NCI-H1048 (cell line): ENCODE results near the gene JKAMP.
"Not testable (repeated sequence)": the region's sequence is repeated elsewhere in the genome, so short reads cannot be mapped to it uniquely, and the experiment has no call there.

ENCODE experiments used
- DNase-seq: peaks from one replicate; lab custom pipeline; 2025; lab: John Stamatoyannopoulos, UW

Gene JKAMP

DNA sequence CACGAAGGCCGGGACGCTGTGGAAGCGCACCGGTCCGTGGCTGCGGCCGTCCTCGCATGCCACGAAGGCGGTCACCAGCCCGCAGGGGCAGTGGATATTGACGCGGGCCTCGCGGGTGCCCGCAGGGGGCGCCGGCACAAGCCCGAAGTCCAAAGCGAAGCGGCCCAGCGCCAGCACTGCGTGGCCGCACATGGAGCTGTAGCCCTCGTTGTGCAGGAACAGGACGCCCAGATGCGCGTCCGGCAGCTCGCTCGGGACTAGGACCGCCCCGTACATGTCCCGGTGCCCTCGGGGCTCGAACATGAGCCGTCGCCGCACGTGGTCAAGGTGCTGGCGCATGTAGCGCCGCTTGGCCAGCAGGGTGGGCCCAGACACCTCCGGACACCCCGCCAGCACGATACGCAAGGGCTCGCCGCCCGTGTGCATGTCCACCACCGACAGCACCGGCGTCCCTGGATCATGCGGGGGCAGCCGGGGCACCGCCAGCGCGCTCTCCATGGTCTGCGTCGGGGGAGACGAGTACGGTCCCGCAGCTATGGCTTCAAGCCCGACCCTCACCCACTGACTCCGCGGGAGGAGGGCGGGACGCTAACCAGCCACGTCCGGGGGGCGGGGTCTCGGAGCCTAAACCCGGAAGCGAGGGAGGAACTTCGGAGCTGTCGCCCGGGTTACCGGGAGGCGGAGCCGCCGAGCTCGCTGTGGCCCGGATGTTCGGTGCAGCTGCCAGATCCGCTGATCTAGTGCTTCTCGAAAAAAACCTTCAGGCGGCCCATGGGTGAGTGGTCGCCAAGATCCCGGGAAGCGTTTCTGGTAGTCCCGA lies at the start of gene JKAMP, which contains the start of gene L3HYPDH:
TSS of gene JKAMP (plus strand) at position 699 of the 820 bp plus-strand sequence. CDS start at position 772, 73 bp downstream.
TSS of gene L3HYPDH (minus strand) at position 590 of the 820 bp plus-strand sequence. CDS start at position 498, 92 bp downstream.
- DNase-seq: peak; percentile 93

- DNase-seq: no peak
These were observed 49.2 kb upstream of the JKAMP start for GRCh38 chr14:59435101-59435500.

DNA sequence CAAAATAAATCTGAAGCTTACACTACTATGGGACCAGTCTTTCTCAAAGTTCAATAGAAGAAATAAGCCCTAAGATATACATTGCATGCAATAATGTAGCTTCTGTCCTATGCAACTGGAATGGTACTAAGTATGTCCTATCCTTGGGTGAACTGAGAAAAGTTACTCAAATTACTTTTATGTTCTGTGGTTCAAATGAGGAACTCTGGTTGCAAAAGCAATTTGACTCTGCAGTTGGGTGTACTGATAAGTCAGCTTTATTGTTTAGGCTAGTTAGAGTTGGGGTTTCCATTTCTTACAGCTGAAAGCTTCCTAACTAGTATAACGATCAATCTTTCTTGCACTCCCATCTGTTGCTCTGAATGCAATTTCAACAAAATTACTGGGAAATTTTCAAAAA lies 48.3 kb upstream of the JKAMP start:
- no peak for DNase-seq

DNA sequence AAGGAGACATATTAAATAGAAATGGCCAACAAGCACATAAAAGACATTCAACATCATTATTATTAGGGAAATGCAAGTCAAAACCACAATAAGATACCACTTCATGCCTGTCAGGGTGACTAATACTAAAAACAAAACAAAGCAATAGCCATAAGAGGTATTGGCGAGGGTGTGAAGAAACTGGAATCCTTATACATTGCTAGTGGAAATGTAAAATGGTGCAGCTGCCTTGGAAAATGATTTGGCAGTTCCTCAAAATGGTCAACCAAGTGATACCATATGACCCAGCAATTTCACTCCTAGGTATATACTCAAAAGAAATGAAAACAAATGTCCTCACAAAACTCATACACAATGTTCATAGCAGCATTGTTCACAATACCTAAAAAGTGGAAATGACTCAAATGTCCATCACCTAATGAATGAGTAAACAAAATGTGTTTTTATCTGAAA lies 46.1 kb upstream of the JKAMP start:
- no peak for DNase-seq

DNA sequence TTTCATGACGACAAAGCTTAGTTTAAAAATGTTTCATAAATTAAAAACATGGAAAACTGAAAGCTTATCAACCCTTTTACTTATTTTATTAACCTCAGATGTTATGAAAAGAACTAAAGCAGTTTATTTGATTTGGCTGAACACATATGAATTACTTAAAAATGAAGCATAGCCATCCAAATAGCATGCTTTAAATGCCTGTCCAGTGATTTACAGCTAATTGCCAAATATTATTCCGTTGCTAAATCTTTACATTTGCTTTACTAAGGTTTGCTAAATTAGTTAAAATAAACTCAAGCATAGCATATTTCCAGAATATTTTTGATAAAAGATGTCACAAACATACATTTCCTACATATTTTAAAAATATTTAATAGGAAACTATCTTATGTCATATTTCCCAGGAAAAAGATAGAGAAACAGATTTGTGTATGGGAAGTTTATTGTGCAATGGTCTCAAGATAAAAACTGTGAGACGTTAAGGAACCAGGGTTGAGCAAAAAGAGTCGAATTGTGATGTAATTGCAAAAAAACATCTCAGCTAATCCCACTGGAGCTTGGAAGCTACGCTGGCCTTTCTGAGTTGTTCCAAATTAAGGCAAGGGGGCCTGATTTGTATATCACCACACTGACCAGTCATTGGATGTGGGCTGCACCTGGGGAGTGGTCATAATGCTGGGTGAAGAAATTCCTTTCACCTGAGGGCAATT lies 44.9 kb upstream of the JKAMP start:
- DNase-seq: no peak

GRCh38 chr14:59448673-59449072 lies 35.6 kb upstream of the JKAMP start:
- not testable (repeated sequence) for DNase-seq

DNA sequence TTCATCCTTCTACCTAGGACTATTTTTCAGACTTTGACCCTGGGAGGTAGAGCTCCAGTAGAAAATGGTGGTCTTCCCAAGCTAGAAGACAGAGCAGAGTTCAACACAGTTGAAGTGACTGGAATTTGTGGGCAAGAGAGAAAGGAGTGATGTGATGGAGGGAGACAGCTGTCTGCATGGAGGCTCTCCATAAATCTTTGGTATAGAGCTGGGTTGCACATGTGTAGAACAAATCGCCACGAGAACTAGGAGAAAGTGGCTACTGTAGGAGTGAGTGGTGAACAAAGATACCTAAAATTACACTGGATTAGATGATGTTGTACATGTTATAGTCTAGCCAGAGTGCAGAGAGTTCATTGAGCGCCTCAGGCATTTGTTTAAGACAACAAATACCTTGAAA lies 33.6 kb upstream of the JKAMP start:
- DNase-seq: no peak

- DNase-seq: no peak
These were observed 32.5 kb upstream of the JKAMP start for GRCh38 chr14:59451849-59452248.

GRCh38 chr14:59454139-59454538 lies 30.2 kb upstream of the JKAMP start:
- DNase-seq: no peak

DNA sequence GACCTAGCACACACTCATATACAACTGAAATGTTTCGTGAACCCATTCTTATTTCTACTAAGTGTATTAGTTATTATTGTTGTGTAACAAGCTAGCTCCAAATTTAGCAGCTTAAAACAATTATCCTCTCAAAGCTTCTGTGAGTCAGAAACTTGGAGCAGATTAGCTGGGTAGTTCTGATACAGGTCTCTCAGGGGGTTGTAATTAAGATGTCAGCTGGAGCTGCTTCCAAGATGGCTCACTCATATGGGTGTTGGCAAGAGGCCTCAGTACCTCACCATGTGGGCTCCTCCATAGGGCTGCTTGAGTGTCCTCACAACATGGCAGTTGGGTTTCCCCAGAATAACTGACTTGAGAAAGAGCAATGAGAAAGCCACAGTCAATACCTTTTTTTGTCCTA lies 28.9 kb upstream of the JKAMP start:
- no peak for DNase-seq

DNA sequence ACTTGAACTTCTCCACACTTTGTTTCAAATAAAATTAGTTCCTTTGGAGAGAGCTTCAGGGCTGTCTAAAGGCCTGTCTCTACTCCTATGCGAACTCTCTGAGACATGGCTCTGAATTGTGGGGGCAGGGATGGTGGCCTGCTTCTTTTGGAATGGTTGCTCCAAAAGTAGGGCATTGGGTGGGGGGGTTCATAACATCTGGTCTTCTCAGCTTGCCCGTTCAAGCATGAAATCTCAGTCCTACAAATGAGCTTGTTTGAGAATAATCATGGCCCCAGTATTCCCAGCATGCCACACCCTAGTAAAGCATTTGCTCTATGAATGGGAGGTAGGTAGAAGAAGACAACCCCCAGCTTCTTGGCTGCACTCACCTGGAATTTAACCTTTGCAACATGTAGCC lies 25.8 kb upstream of the JKAMP start:
- DNase-seq: no peak

GRCh38 chr14:59460378-59460777 lies 23.9 kb upstream of the JKAMP start:
- no peak for DNase-seq

DNA sequence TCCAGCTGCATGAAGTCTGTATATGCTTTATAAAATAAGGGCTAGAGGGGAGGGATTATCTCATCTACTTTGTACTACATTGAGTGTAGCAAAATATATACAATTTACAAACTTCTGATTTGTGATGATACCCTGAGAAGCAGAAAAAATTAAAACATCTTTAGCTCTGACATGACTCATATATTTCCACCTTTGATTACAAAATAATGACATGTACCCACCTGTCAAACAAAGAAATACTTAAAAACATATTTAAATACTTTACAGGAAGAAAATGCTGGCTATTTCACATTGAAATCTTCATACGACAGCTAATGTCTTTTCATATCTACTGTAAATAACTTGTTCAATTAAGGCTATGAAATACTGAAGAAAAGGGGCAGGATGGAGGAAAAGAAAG lies 22.4 kb upstream of the JKAMP start:
- DNase-seq: no peak

DNA sequence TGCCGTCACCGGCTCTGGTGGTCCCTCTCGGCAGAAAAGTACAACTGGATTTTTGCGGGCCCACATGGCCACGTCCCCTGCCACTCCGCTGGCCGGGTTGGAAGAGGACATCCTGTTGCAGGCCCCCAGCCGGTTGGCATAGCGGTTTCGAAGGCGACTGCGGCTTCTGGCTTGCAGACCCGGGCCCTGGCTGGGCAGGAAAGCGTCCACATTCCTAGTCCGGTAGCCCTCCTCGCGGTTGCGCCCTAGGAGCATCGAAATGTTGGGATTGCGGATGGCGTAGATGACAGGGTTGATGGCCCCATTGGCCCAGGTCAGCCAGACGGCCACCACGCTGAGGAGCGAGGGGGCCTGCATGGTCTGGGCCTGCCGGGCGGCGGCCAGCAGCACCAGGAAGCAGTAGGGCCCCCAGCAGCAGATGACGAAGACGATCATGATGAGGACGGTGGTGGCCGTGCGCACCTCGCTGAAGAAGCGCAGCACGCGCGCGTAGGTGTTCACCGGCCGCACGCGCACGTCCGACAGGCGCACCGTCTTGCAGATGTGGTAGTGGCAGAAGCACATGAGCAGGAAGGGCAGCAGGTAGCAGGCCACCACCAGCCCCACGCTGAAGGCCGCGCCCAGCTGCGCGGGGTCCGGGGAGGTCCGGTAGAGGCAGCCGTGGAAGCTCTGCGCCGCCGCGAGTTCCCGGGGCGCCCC lies 20.4 kb upstream of the JKAMP start:
- no peak for DNase-seq

DNA sequence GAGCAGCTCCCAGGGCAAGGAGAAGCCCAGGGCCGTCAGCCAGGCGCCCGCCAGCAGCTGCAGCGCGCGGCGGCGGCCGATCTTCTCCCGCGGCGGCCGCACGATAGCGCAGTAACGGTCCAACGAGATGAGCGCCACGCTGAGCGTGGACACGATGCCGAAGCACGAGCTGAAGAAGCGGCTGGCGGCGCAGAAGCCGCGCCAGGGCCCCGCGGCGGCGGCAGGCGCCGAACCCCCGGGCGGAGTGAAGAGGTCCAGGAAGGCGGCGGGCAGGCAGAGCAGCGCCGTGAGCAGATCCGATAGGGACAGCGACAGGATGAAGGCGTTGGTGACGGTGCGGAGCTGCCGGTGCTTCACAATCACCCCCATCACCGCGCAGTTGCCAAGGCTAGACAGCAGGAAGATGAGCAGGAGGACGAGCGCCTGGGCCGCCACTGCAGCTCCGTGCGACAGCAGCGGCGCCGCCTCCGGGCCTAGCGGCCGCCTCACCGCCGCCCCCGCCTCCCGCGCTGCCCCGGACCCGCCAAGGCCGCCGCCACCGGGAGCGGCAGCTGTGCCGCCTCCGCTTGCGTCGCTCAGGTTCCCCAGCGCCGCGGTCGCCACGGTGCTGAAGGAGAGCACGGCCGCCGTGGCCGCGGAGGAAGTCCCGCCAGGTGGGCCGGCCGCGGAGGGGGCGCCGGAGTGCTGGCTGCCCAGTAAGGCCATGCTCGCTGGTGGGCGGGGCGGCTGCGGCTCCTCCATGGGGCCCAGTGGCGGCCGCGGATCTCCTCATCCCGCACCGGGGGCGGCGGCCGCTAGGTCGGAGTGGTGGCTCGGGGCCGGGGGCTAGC lies 19.6 kb upstream of the JKAMP start:
- DNase-seq: no peak

DNA sequence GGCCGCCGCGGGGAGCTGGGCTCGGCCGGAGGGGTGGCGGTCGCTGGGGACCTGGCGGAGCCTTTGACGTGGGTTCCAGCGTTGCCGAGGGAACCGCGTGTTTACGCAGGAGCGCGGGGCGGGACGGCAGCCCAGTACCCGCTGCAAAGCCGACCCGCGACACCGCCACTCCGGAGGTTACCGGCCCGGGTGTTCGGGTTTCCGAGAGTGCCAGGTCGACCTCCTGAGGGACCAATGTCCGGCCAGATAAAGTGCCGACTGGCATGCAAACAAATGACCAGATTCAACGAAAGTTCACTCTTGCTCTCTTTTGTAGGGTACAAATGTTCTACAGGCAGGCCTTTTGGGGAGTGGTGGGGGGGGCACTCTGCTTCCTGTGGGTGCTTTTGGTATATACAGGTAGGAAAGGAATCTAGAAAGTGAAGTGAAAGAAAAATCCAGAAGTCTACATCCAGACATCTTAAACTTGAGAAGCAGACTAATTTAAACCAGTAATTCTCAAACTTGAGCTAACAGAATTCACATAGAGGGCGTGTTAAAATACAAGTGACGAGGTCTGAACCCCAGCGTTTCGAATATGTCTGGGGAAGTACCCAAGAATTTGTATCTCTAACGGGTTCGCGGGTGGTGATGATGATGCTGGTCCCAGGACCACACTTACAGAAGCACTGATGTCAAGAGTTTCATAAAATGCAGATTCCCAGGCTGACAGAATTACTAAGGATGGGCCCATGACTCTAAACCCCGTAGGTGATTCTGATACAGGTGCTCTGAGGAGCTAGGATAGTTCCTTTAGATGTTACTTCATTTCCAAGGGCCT lies 18.8 kb upstream of the JKAMP start, which contains the start of gene GPR135:
TSS of gene GPR135 (minus strand) at position 65 of the 820 bp plus-strand sequence. CDS start 154 bp downstream, outside the sequence.
- DNase-seq: no peak

DNA sequence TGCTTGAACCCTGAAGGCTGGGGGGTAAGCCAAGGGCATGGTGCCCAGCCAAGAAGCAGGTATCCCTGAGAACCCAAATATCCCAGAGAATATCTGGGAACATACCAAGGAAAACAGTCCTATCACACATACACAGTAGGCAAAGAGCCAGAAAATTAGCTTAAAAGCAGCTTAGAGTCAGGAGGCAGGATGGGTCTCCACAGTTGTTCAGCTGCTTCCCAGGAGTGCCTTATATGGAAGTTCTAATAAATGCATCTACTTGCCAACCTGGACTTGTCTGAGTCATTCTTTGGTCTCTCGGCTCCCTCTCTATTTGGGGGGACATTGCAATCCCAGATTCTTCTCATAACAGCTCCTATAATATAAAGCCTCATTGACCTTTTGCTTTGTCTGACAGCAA lies 10.1 kb upstream of the JKAMP start:
- no peak for DNase-seq

- no peak for DNase-seq
These were observed 8.6 kb upstream of the JKAMP start for GRCh38 chr14:59475709-59476108.

DNA sequence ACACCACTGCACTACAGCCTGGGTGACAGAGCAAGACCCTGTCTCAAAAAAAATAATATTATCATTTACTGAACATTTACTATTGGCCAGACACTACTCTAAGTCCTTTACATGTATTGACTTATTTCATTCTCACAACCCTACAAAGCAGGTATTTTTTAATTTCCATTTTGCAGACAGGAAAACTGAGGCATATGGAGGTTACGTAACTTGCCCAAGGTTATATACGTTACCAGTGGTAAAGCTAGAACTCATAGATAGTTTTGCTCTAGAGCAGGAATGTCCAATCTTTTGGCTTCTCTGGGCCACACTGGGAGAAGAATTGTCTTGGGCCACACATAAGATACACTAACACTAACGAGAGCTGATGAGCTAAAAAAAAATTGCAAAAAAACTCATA lies 5.8 kb upstream of the JKAMP start:
- no peak for DNase-seq

- no peak for DNase-seq
These were observed 4.2 kb upstream of the JKAMP start for GRCh38 chr14:59480166-59480565.

GRCh38 chr14:59481407-59481806 lies 2.9 kb upstream of the JKAMP start:
- DNase-seq: no peak
